Measurements from ENCODE around the gene POLN. TPM values are rescaled to one million over a fixed set of nuclear protein-coding genes. Genes with fewer than 3 reads are reported as not detected.

Gene POLN
- total and polyA plus RNA-seq, 8 donors = 2.7 to 5.7 (median 3.9) TPM

- no peak for TF ChIP-seq CTCF (IDR thresholded peaks at IDR 0.05)
- intact Hi-C loops (cut with DNase I) = no loop called here
- no peak for ATAC-seq
- H3K36me3 ChIP-seq = no peaks in the 10 kb centered on the region
- peak in 1 of 4 donors; percentile 51 for DNase-seq
- H3K27me3 ChIP-seq = no peaks in the 10 kb centered on the region
- no peaks in the 10 kb centered on the region for H3K4me1 ChIP-seq
- H3K27ac ChIP-seq = no peak overlapping the region
- H3K4me3 ChIP-seq = no peak overlapping the region
- no peaks in the 10 kb centered on the region for H3K9me3 ChIP-seq
Measured at GRCh38 chr4:2272828-2273120, 30.9 kb upstream of the POLN start.

- H3K4me1 ChIP-seq = no peaks in the 10 kb centered on the region
- no peak overlapping the region for H3K27ac ChIP-seq
- H3K4me3 ChIP-seq = no peak overlapping the region
- DNase-seq = peak in 1 of 4 donors; percentile 59
- H3K9me3 ChIP-seq = no peaks in the 10 kb centered on the region
- no peak for ATAC-seq
- no peaks in the 10 kb centered on the region for H3K36me3 ChIP-seq
- intact Hi-C loops (cut with DNase I) = no loop called here
- no peak for TF ChIP-seq CTCF (IDR thresholded peaks at IDR 0.05)
- H3K27me3 ChIP-seq = no peaks in the 10 kb centered on the region
Measured at GRCh38 chr4:2272026-2272827, 30.3 kb upstream of the POLN start.

GRCh38 chr4:2271279-2272025 lies 29.5 kb upstream of the POLN start:
- Histone ChIP-seq H3K9me3 (no peaks in the 10 kb centered on the region), H3K4me3 (no peak overlapping the region), H3K27me3 (no peaks in the 10 kb centered on the region), H3K36me3 (no peaks in the 10 kb centered on the region), H3K27ac (no peak overlapping the region), H3K4me1 (peaks cover 0 to under 1% of the 10 kb centered on the region in 2 donors)
- DNase-seq (peak in 1 of 4 donors; percentile 64), ATAC-seq (no peak)
- TF ChIP-seq CTCF (IDR thresholded peaks at IDR 0.05) = no peak
- intact Hi-C loops (cut with DNase I) = no loop called here

- Histone ChIP-seq H3K27me3 (no peaks in the 10 kb centered on the region), H3K4me3 (no peak overlapping the region), H3K36me3 (no peaks in the 10 kb centered on the region), H3K9me3 (no peaks in the 10 kb centered on the region), H3K27ac (no peak overlapping the region), H3K4me1 (peaks cover 0 to 5% of the 10 kb centered on the region in 2 donors)
- intact Hi-C loops (cut with DNase I) = no loop called here
- TF ChIP-seq CTCF (IDR thresholded peaks at IDR 0.05) = no peak
- ATAC-seq (no peak), DNase-seq (peak in 1 of 4 donors; percentile 78)
Measured at GRCh38 chr4:2270341-2271165, 28.6 kb upstream of the POLN start.

All from left lung (tissue), 10 donors.